HG03521 (cell line): ENCODE data around the gene CUX1.
"Not testable (repeated sequence)": the region's sequence is repeated elsewhere in the genome, so short reads cannot be mapped to it uniquely, and the experiment has no call there.

Experiments
- ATAC-seq: cut with Tn5 transposase; IDR thresholded peaks from one replicate; pipeline ENCODE4 v1.9.1; 2021; ENCODE audit warnings: mild to moderate bottlenecking, moderate library complexity; ENCODE audit not compliant: unreplicated experiment

Gene CUX1

GRCh38 chr7:101792682-101793071, 24.7 kb upstream of the CUX1 start:
- not testable (repeated sequence) for ATAC-seq

GRCh38 chr7:101795461-101795860, 22.0 kb upstream of the CUX1 start:
- ATAC-seq = no peak

- not testable (repeated sequence) for ATAC-seq
Measured at GRCh38 chr7:101798173-101798572, 19.3 kb upstream of the CUX1 start.

GRCh38 chr7:101803203-101804087, 14.0 kb upstream of the CUX1 start:
- no peak for ATAC-seq

- ATAC-seq = no peak
Measured at GRCh38 chr7:101804088-101804963, 13.1 kb upstream of the CUX1 start.

- ATAC-seq = no peak
Measured at GRCh38 chr7:101804967-101805366, 12.5 kb upstream of the CUX1 start.

GRCh38 chr7:101812595-101812994, 4.8 kb upstream of the CUX1 start:
- ATAC-seq = no peak

- no peak for ATAC-seq
Measured at GRCh38 chr7:101813402-101814019, 3.9 kb upstream of the CUX1 start.

- peak; percentile 28 for ATAC-seq
Measured at GRCh38 chr7:101814081-101814990, 3.1 kb upstream of the CUX1 start.

GRCh38 chr7:101814991-101815825, 2.2 kb upstream of the CUX1 start:
- ATAC-seq = peak; percentile 26

GRCh38 chr7:101815826-101816594, 1.4 kb upstream of the CUX1 start:
- peak; percentile 47 for ATAC-seq

- ATAC-seq = peak; percentile 30
Measured at GRCh38 chr7:101816595-101817470, 593 bp upstream of the CUX1 start.

- no peak for ATAC-seq
Measured at GRCh38 chr7:101818287-101819071, 1.1 kb downstream of the CUX1 start.

- no peak for ATAC-seq
Measured at GRCh38 chr7:101819183-101819582, 1.8 kb downstream of the CUX1 start.

GRCh38 chr7:101819913-101820522, 2.6 kb downstream of the CUX1 start:
- ATAC-seq = no peak

GRCh38 chr7:101820703-101821102, 3.3 kb downstream of the CUX1 start:
- ATAC-seq = no peak
